K562 (cell line): ENCODE measurements around the gene ANTKMT. TPM values are rescaled to one million over a fixed set of nuclear protein-coding genes. Genes with fewer than 3 reads are reported as not detected.

Source experiments
- ATAC-seq: fragments of 200-7000 bp; cut with Tn5 transposase; 3 replicates; pipeline ENCODE4 v1.9.1; 2020; ENCODE audit warnings: moderate library complexity
- BruUV-seq: library from RNA; stranded (reverse); fragments of 400-500 nt; replicated peaks from 2 replicates; lab custom pipeline; 2021; lab: Mats Ljungman, UMichigan
- CTCF ChIA-PET: fragments of 300-600 bp; formaldehyde crosslinking; extraction: SDS; loops from one replicate; lab custom pipeline; 2021; ENCODE audit warnings: low intra/inter-chr PET ratio; lab: Yijun Ruan, JAX
- POLR2A ChIA-PET: fragments of 300-600, 350-650 bp; sonication (Branson Sonifier 250); formaldehyde crosslinking; extraction: SDS; loops from one replicate; lab custom pipeline; 2021; ENCODE audit warnings: antibody characterized with exemption, inconsistent platforms; lab: Yijun Ruan, JAX
- DNase-seq, 4 experiments: peaks; one replicate each; pipeline versions ENCODE4 v3.0.0 to v3.0.0-alpha.2; 2011 to 2018; ENCODE audit warnings: low spot score in 3 of 4, mixed read lengths in 3 of 4; ENCODE audit errors: extremely low read depth in 1 of 4
- FAIRE-seq: peaks from 2 replicates; lab custom pipeline; 2011; peaks lifted over from hg19 to GRCh38; lab: Jason Lieb, UNC
- H2AFZ ChIP-seq: 2 replicates; pipeline ENCODE4 v1.6.0; 2011; ENCODE audit warnings: low read depth, low read length, control low read depth, inconsistent platforms
- H3K27ac ChIP-seq: fragments of 200-600 bp; 3 replicates; pipeline ENCODE4 v1.8.0; 2011; ENCODE audit warnings: low read depth, mild to moderate bottlenecking, control low read depth, inconsistent platforms, low read length, moderate library complexity, mixed read lengths; ENCODE audit errors: extremely low read depth
- H3K27me3 ChIP-seq, 2 experiments: fragments of 300-600 bp in 1 of 2; 2 replicates in 1 of 2; 3 replicates in 1 of 2; pipeline versions ENCODE4 v1.6.0 to v1.8.0; 2011; ENCODE audit warnings: inconsistent platforms in 2 of 2, low read length in 2 of 2, mild to moderate bottlenecking in 1 of 2, mixed read lengths in 1 of 2, moderate library complexity in 1 of 2; ENCODE audit not compliant: control insufficient read depth in 2 of 2, insufficient read depth in 2 of 2
- H3K36me3 ChIP-seq: fragments of 300-600 bp; 3 replicates; pipeline ENCODE4 v1.8.0; 2011; ENCODE audit warnings: mild to moderate bottlenecking, low read length, inconsistent platforms; ENCODE audit not compliant: control insufficient read depth, insufficient read depth
- H3K4me1 ChIP-seq, 2 experiments: fragments of 200-600 bp in 1 of 2; replicated peaks in 1 of 2; 2 replicates in 1 of 2; 3 replicates in 1 of 2; pipeline versions ENCODE4 v1.5.1 to v1.8.0; 2011; ENCODE audit warnings: inconsistent platforms in 2 of 2, low read length in 2 of 2, mild to moderate bottlenecking in 1 of 2, mixed read lengths in 1 of 2, moderate library complexity in 1 of 2; ENCODE audit not compliant: control insufficient read depth in 2 of 2, insufficient read depth in 2 of 2
- H3K4me2 ChIP-seq: 2 replicates; pipeline ENCODE4 v1.6.1; 2011; ENCODE audit warnings: low read length, control low read depth, inconsistent platforms, mixed read lengths; ENCODE audit not compliant: insufficient read depth
- H3K4me3 ChIP-seq: fragments of 200-600 bp; sonication (generic), shearing (Covaris generic); 2 replicates; pipeline ENCODE4 v1.5.1; 2016; ENCODE audit warnings: control low read depth, inconsistent platforms
- H3K79me2 ChIP-seq: fragments of 200-600 bp; 3 replicates; pipeline ENCODE4 v1.8.0; 2011; ENCODE audit warnings: low read length, inconsistent platforms; ENCODE audit not compliant: control insufficient read depth, insufficient read depth
- H3K9ac ChIP-seq, 2 experiments: 2 replicates each; pipeline versions ENCODE4 v1.6.0 to v1.6.1; 2011; ENCODE audit warnings: low read depth in 2 of 2, low read length in 2 of 2, control low read depth in 1 of 2, inconsistent platforms in 1 of 2, mild to moderate bottlenecking in 1 of 2, mixed read lengths in 1 of 2; ENCODE audit not compliant: insufficient read depth in 1 of 2
- H3K9me1 ChIP-seq: one replicate; pipeline ENCODE4 v1.6.0; 2011; ENCODE audit warnings: inconsistent platforms, mild to moderate bottlenecking, low read length, moderate library complexity; ENCODE audit not compliant: control insufficient read depth, insufficient read depth
- H3K9me3 ChIP-seq: replicated peaks from 2 replicates; pipeline ENCODE4 v1.5.1; 2011; ENCODE audit warnings: low read depth, low read length, inconsistent platforms; ENCODE audit not compliant: control insufficient read depth, insufficient read depth
- H4K20me1 ChIP-seq: replicated peaks from 2 replicates; pipeline ENCODE4 v1.6.1; 2011; ENCODE audit warnings: low read length, inconsistent platforms, mixed read lengths; ENCODE audit not compliant: control insufficient read depth, insufficient read depth
- DNMT1 ChIP-seq: fragments of 450-650 bp; IDR thresholded peaks from 2 replicates; pipeline ENCODE4 v1.6.1; 2016; ENCODE audit warnings: antibody characterized with exemption, mild to moderate bottlenecking
- LCOR ChIP-seq: sonication (generic); formaldehyde crosslinking; IDR thresholded peaks from 2 replicates; pipeline ENCODE4 v1.8.0; 2022; ENCODE audit warnings: mild to moderate bottlenecking, missing genetic modification reagents
- PHF21A ChIP-seq: fragments of 450-650 bp; IDR thresholded peaks from 2 replicates; pipeline ENCODE4 v1.6.1; 2017; ENCODE audit warnings: low read depth, borderline replicate concordance
- POLR2G ChIP-seq: fragments of 200-400 bp; formaldehyde crosslinking; IDR thresholded peaks from 2 replicates; pipeline ENCODE4 v1.6.1; 2017; ENCODE audit warnings: low read depth, mild to moderate bottlenecking, antibody characterized with exemption, low read length, moderate library complexity
- RAD21 ChIP-seq, 2 experiments: fragments of 250-450 bp in 1 of 2; fragments of 450-650 bp in 1 of 2; sonication (Bioruptor Pico) in 1 of 2; formaldehyde crosslinking in 1 of 2; IDR thresholded peaks in 1 of 2; conservative IDR thresholded peaks in 1 of 2; 2 replicates each; pipeline versions ENCODE4 v1.4.0 to v1.8.0; 2020 to 2022; ENCODE audit warnings: mild to moderate bottlenecking in 2 of 2, moderate library complexity in 1 of 2
- SPI1 ChIP-seq: IDR thresholded peaks from 2 replicates; pipeline ENCODE4 v1.6.1; 2011; ENCODE audit warnings: low read depth, low read length, control low read depth, borderline replicate concordance
- WGBS: fragments of 100-300 bp; shearing (Covaris generic); methylation state at CpG from one replicate; pipeline ENCODE4 v1.1.6; 2016; ENCODE audit warnings: low coverage, mixed read lengths; ENCODE audit not compliant: insufficient coverage; ENCODE audit errors: missing lambda C conversion rate; 5-methylcytosine and 5-hydroxymethylcytosine counted together
- in situ Hi-C: fragments of 300-500 bp; cut with MboI; formaldehyde crosslinking; loops from 4 replicates; pipeline ENCODE4 v1.15.0; 2018; ENCODE audit warnings: inconsistent platforms, mixed read lengths
- intact Hi-C: fragments of 100-400 bp; cut with micrococcal nuclease; formaldehyde crosslinking; loops from 2 replicates; pipeline ENCODE4 v1.14.2; 2022
- polyA plus RNA-seq, 8 experiments: library from polyadenylated mRNA; depleted of rRNA in 4 of 8; stranded (reverse) in 5 of 8; unstranded in 3 of 8; fragments of >200 nt; fragmentation: Nextera tagmentation in 2 of 8; fragmentation: Illumina TruSeq in 1 of 8; extraction: Ambion mirVana in 2 of 8; extraction: Trizol in 1 of 8; gene quantifications; 2 replicates each; pipeline versions ENCODE4 v1.2.1 to v1.2.3, GENCODE V29; 2011 to 2014; ENCODE audit warnings: inconsistent platforms in 1 of 8, missing spikeins in 1 of 8
- total RNA-seq, 7 experiments: library from RNA; depleted of rRNA in 6 of 7; stranded (reverse); fragments of >200 nt in 6 of 7; fragmentation: Illumina TruSeq in 2 of 7; extraction: Trizol in 2 of 7; gene quantifications; 2 replicates each; pipeline versions ENCODE4 v1.2.1 to v1.2.3, GENCODE V29; 2011 to 2021; ENCODE audit warnings: low replicate concordance in 1 of 7
- TF ChIP-seq, protein P1 (sequence below): fragments of 250-450 bp; sonication (Bioruptor Pico); IDR thresholded peaks from 2 replicates; pipeline ENCODE4 v1.5.0; 2021

The ANTKMT gene
- total and polyA plus RNA-seq, 9 of the 15 experiments (the other 6 are each of a cell fraction or from before 2014, with no cell fraction given), result 0.58 to 217 (median 19.1) TPM

DNA sequence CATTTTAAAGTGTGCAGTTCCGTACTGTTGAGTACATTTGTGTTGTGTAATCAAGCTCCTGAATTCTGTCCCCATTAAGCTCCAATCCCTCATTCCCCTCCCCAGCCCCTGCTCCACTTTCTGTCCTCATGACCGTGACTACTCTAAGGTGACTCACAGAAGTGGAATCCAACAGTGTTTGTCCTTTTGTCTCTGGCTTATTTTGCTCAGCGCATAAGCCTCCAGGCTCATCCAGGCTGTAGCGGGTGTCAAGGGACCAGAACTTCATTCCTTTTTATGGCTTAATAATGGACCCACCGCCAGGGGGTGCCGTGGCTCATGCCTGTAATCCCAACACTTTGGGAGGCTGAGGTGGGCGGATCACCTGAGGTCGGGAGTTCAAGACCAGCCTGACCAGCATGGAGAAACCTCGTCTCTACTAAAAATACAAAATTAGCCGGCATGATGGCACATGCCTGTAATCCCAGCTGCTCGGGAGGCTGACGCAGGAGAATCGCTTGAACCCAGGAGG is 8.2 kb upstream of the ANTKMT start (continued):
- peak; percentile 38; the same call in 1 of the 2 replicates for TF ChIP-seq LCOR
- 0 out of 2 replicates have a peak, but pooled peaks have one; percentile 28 for TF ChIP-seq PHF21A
- TF ChIP-seq RAD21 (CRISPR knock-in tag; conservative IDR thresholded peaks at IDR 0.05 in 1 of 2, IDR thresholded peaks at IDR 0.05 in 1 of 2), result peak; percentile 61 to 75

- intact Hi-C loops, result loop anchor here (2.0 to 5.0 kb wide), 2 partner anchors 15 to 93 kb away; no protein-coding TSS in a partner anchor
- H3K9me1 ChIP-seq, result peaks cover 1% of the 10 kb centered on the region
- H3K36me3 ChIP-seq, result peaks cover 19% of the 10 kb centered on the region; the same call in 2 of the 3 replicates
- POLR2A ChIA-PET, result no interaction called here
- peaks cover 14% of the 10 kb centered on the region for H3K79me2 ChIP-seq
- H3K9ac ChIP-seq, result no peak overlapping the region
- H3K4me3 ChIP-seq, result no peak overlapping the region
- FAIRE-seq (no peak), DNase-seq (no peak), ATAC-seq (no peak)
- CTCF ChIA-PET, result no interaction called here
- H3K4me2 ChIP-seq, result no peak overlapping the region
- TF ChIP-seq, protein P1, sequence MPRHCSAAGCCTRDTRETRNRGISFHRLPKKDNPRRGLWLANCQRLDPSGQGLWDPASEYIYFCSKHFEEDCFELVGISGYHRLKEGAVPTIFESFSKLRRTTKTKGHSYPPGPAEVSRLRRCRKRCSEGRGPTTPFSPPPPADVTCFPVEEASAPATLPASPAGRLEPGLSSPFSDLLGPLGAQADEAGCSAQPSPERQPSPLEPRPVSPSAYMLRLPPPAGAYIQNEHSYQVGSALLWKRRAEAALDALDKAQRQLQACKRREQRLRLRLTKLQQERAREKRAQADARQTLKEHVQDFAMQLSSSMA (CRISPR knock-in tag), result no peak
- no peak for TF ChIP-seq DNMT1
- no peak for TF ChIP-seq POLR2G
- TF ChIP-seq SPI1, result 0 out of 2 replicates have a peak, but pooled peaks have one; percentile 13
- 83% methylated on average over 9 of the region's 11 CpGs for WGBS
- peaks cover 8 to 81% of the 10 kb centered on the region in 2 experiments; a peak in 4 of 5 replicates for H3K4me1 ChIP-seq
- no peak overlapping the region for H3K27ac ChIP-seq
- H3K27me3 ChIP-seq, result no peaks in the 10 kb centered on the region
- BruUV-seq, result no TSS peak
- in situ Hi-C loops, result loop anchor here (5.0 to 10.0 kb wide), 2 partner anchors 73 to 341 kb away; partner anchors contain the start of genes CHTF18 and RPUSD1
- H2AFZ ChIP-seq, result peak overlapping the region; percentile 68
- peaks cover 9% of the 10 kb centered on the region; the same call in 1 of the 2 replicates for H4K20me1 ChIP-seq
- H3K9me3 ChIP-seq, result no peaks in the 10 kb centered on the region
These were observed 6.9 kb upstream of the ANTKMT start for GRCh38 chr16:714079-714478.
